ENCODE results near the gene MAP4K4. TPM values are rescaled to one million over a fixed set of nuclear protein-coding genes. Genes with fewer than 3 reads are reported as not detected.

Gene MAP4K4
- polyA plus RNA-seq, 1 donor (not counting 4 experiments of a cell fraction or from before 2014, with no cell fraction given), result 84.1 TPM

- dilution Hi-C loops (cut with MboI; ENCODE audit: extremely low pct_ligation_motif_present, low sequenced_read_pairs), result no loop called here
- Histone ChIP-seq H3K4me3 (ENCODE audit: control insufficient read depth in 2 of 3, extremely low read depth in 1 of 3, insufficient read depth in 2 of 3, low read depth in 1 of 3, low read length in 3 of 3) (no peak overlapping the region), H4K20me1 (ENCODE audit: control insufficient read depth, extremely low read depth, insufficient read depth, low read length) (peaks cover 4% of the 10 kb centered on the region), H3K9ac (ENCODE audit: control insufficient read depth, extremely low read depth, insufficient read depth, low read length) (no peak overlapping the region), H3K9me3 (ENCODE audit: control insufficient read depth, low read depth, low read length) (no peaks in the 10 kb centered on the region), H3K27me3 (ENCODE audit: control insufficient read depth, extremely low read depth, insufficient read depth, low read length) (no peaks in the 10 kb centered on the region), H3K4me1 (ENCODE audit: control insufficient read depth, extremely low read depth, insufficient read depth, low read length) (peaks cover 25% of the 10 kb centered on the region), H3K27ac (ENCODE audit: control insufficient read depth, insufficient read depth, low read length) (peak overlapping the region; percentile 58), H3K79me2 (ENCODE audit: control insufficient read depth, insufficient read depth, low read length) (peaks cover 30% of the 10 kb centered on the region), H3K36me3 (ENCODE audit: control insufficient read depth in 2 of 2, extremely low read depth in 1 of 2, insufficient read depth in 2 of 2, low read length in 2 of 2) (peaks cover 16 to 52% of the 10 kb centered on the region in 2 experiments), H3K4me2 (ENCODE audit: control insufficient read depth, extremely low read depth, insufficient read depth, low read depth, low read length) (no peak overlapping the region), H2AFZ (ENCODE audit: control insufficient read depth, low read length) (no peak overlapping the region), H3K9me1 (ENCODE audit: control insufficient read depth, extremely low read depth, insufficient read depth, low read length) (no peaks in the 10 kb centered on the region)
- DNase-seq (ENCODE audit: low read depth, low spot score) (no peak), FAIRE-seq (no peak)
- peak; percentile 61 to 70 (median 63) for TF ChIP-seq CTCF (optimal IDR thresholded peaks at IDR 0.05 in 1 of 3, IDR thresholded peaks at IDR 0.05 in 1 of 3, conservative IDR thresholded peaks at IDR 0.05 in 1 of 3; ENCODE audit: extremely low read depth in 1 of 3, insufficient read depth in 2 of 3, low read length in 3 of 3)
- no peak for TF ChIP-seq EZH2 (IDR thresholded peaks at IDR 0.05; ENCODE audit: low read length)
Observed at GRCh38 chr2:101831351-101831865, 133.9 kb downstream of the MAP4K4 start.

DNA sequence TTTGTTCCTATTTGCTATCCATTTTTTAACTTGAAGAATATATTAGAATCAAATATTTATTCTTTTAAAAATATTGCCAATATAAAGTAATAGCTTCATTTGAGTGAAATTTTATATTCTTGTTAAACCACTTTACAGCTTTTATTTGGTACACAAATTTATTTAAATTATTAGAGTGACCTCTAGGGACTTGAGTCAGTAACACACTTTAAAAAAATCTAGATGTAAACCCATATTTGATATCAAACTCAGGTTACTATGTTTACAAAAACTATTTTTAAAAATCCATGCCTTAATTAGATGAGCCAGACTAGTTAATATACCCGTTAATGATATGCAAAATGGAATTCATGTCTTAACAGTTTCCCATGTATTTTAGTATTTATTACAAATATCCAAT, 134.6 kb downstream of the MAP4K4 start:
- FAIRE-seq, result no peak
- H4K20me1 ChIP-seq (ENCODE audit: control insufficient read depth, extremely low read depth, insufficient read depth, low read length), result peaks cover 4% of the 10 kb centered on the region

More for the DNA sequence above, 134.6 kb downstream of the MAP4K4 start:
- H3K79me2 ChIP-seq (ENCODE audit: control insufficient read depth, insufficient read depth, low read length), result peaks cover 30% of the 10 kb centered on the region
- H3K4me3 ChIP-seq (ENCODE audit: control insufficient read depth in 2 of 3, extremely low read depth in 1 of 3, insufficient read depth in 2 of 3, low read depth in 1 of 3, low read length in 3 of 3), result no peak overlapping the region
- no peak overlapping the region for H3K4me2 ChIP-seq (ENCODE audit: control insufficient read depth, extremely low read depth, insufficient read depth, low read depth, low read length)
- no peaks in the 10 kb centered on the region for H3K9me1 ChIP-seq (ENCODE audit: control insufficient read depth, extremely low read depth, insufficient read depth, low read length)
- H3K36me3 ChIP-seq (ENCODE audit: control insufficient read depth in 2 of 2, extremely low read depth in 1 of 2, insufficient read depth in 2 of 2, low read length in 2 of 2), result peaks cover 16 to 52% of the 10 kb centered on the region in 2 experiments
- H3K9me3 ChIP-seq (ENCODE audit: control insufficient read depth, low read depth, low read length), result no peaks in the 10 kb centered on the region
- no peak overlapping the region for H3K27ac ChIP-seq (ENCODE audit: control insufficient read depth, insufficient read depth, low read length)
- H3K4me1 ChIP-seq (ENCODE audit: control insufficient read depth, extremely low read depth, insufficient read depth, low read length), result peaks cover 18% of the 10 kb centered on the region
- TF ChIP-seq CTCF (optimal IDR thresholded peaks at IDR 0.05 in 1 of 3, IDR thresholded peaks at IDR 0.05 in 1 of 3, conservative IDR thresholded peaks at IDR 0.05 in 1 of 3; ENCODE audit: extremely low read depth in 1 of 3, insufficient read depth in 2 of 3, low read length in 3 of 3), result no peak
- TF ChIP-seq EZH2 (IDR thresholded peaks at IDR 0.05; ENCODE audit: low read length), result no peak
- H3K9ac ChIP-seq (ENCODE audit: control insufficient read depth, extremely low read depth, insufficient read depth, low read length), result no peak overlapping the region
- DNase-seq (ENCODE audit: low read depth, low spot score), result no peak
- no peaks in the 10 kb centered on the region for H3K27me3 ChIP-seq (ENCODE audit: control insufficient read depth, extremely low read depth, insufficient read depth, low read length)
- dilution Hi-C loops (cut with MboI; ENCODE audit: extremely low pct_ligation_motif_present, low sequenced_read_pairs), result no loop called here
- H2AFZ ChIP-seq (ENCODE audit: control insufficient read depth, low read length), result no peak overlapping the region
